ENCODE measurements around the gene PTPRD. TPM values are rescaled to one million over a fixed set of nuclear protein-coding genes. Genes with fewer than 3 reads are reported as not detected.

Gene PTPRD
- total and polyA plus RNA-seq, 2 of the 4 experiments (the other 2 are of a cell fraction), result 0.07 to 0.18 TPM

DNA sequence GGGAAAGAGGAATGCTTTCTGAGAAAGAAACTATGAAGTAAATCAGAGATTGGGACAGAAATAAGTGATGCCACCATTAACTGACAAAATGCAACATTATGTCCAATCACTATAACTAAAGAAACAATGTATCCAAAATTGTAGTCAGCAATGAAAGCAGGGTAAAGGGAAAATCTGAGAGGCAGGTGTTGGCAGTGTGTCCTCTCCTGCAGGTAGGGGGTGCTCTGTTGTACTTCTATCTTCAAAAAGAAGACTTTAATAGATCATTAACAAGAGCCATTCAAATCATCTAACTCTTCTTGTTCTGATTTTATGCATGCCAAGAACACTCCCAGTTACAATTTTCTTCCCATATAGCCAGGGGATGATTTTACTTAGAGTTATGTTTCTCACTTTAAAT is 1275.7 kb downstream of the PTPRD start:
- H3K56ac ChIP-seq (ENCODE audit: extremely low read depth, insufficient read depth, low read length), result no peak overlapping the region
- no TSS peak for BruUV-seq (replicated peaks)
- no peaks in the 10 kb centered on the region for H3K79me1 ChIP-seq (ENCODE audit: low read depth in 1 of 2, low read length in 2 of 2)
- H3K27me3 ChIP-seq (ENCODE audit: control insufficient read depth, insufficient read depth, low read length), result no peaks in the 10 kb centered on the region
- H3K23ac ChIP-seq (ENCODE audit: low read depth, low read length), result no peak overlapping the region
- H3K4me2 ChIP-seq (ENCODE audit: low read depth, low read length), result no peak overlapping the region
- H3K4me1 ChIP-seq (ENCODE audit: control insufficient read depth, insufficient read depth, low read length), result no peaks in the 10 kb centered on the region
- H3K4me3 ChIP-seq (ENCODE audit: insufficient read depth, low read depth, low read length), result no peak overlapping the region
- H3K4ac ChIP-seq (ENCODE audit: low read depth, low read length), result no peak overlapping the region
- ChIA-PET CTCF (no interaction called here), POLR2A (ENCODE audit: unreplicated experiment) (no interaction called here)
- no peak overlapping the region for H4K91ac ChIP-seq (ENCODE audit: insufficient read depth, low read depth, low read length)
- H3K9me1 ChIP-seq (ENCODE audit: insufficient read depth, low read length), result no peaks in the 10 kb centered on the region
- H3K36me3 ChIP-seq (ENCODE audit: control insufficient read depth, insufficient read depth, low read length), result no peaks in the 10 kb centered on the region
- ATAC-seq (ENCODE audit: low read depth) (no peak), DNase-seq (no peak)
- no peak overlapping the region for H4K8ac ChIP-seq (ENCODE audit: low read depth in 2 of 2, low read length in 2 of 2)
- no peak for TF ChIP-seq ELK1 (IDR thresholded peaks at IDR 0.05; ENCODE audit: borderline replicate concordance, low read depth, low read length)
- TF ChIP-seq, protein P1, sequence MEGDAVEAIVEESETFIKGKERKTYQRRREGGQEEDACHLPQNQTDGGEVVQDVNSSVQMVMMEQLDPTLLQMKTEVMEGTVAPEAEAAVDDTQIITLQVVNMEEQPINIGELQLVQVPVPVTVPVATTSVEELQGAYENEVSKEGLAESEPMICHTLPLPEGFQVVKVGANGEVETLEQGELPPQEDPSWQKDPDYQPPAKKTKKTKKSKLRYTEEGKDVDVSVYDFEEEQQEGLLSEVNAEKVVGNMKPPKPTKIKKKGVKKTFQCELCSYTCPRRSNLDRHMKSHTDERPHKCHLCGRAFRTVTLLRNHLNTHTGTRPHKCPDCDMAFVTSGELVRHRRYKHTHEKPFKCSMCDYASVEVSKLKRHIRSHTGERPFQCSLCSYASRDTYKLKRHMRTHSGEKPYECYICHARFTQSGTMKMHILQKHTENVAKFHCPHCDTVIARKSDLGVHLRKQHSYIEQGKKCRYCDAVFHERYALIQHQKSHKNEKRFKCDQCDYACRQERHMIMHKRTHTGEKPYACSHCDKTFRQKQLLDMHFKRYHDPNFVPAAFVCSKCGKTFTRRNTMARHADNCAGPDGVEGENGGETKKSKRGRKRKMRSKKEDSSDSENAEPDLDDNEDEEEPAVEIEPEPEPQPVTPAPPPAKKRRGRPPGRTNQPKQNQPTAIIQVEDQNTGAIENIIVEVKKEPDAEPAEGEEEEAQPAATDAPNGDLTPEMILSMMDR (conservative IDR thresholded peaks at IDR 0.05; ENCODE audit: low read depth, low read length), result no peak
- TF ChIP-seq RFX5 (IDR thresholded peaks at IDR 0.05; ENCODE audit: low read depth, low read length), result no peak
- no peak for TF ChIP-seq RCOR1 (IDR thresholded peaks at IDR 0.05; ENCODE audit: insufficient replicate concordance, low read length)
- TF ChIP-seq SMC3 (IDR thresholded peaks at IDR 0.05; ENCODE audit: low read depth, low read length), result no peak
- no peak for TF ChIP-seq MAFK (IDR thresholded peaks at IDR 0.05; ENCODE audit: low read depth, low read length)
- TF ChIP-seq POLR2A (IDR thresholded peaks at IDR 0.05; ENCODE audit: low read depth, low read length), result no peak
- no peak overlapping the region for H3K14ac ChIP-seq (replicated peaks; ENCODE audit: low read depth, low read length)
- no peak overlapping the region for H4K5ac ChIP-seq (ENCODE audit: low read depth, low read length)
- in situ Hi-C loops (cut with MboI; ENCODE audit: low sequenced_read_pairs) (no loop called here), intact Hi-C loops (cut with micrococcal nuclease) (no loop called here), dilution Hi-C loops (cut with HindIII; ENCODE audit: low sequenced_read_pairs, unreplicated experiment) (no loop called here)
- H2BK20ac ChIP-seq (ENCODE audit: low read depth, low read length), result no peak overlapping the region
- H3K9ac ChIP-seq (ENCODE audit: low read depth, low read length), result no peak overlapping the region
- no peak overlapping the region for H2BK15ac ChIP-seq (ENCODE audit: low read depth, low read length)
- H2AK5ac ChIP-seq (ENCODE audit: low read depth, low read length), result no peak overlapping the region
- no peak overlapping the region for H2BK120ac ChIP-seq (ENCODE audit: low read depth, low read length)
- H3K27ac ChIP-seq (ENCODE audit: insufficient read depth, low read length), result no peak overlapping the region
- H3K9me3 ChIP-seq (ENCODE audit: control insufficient read depth, insufficient read depth, low read length), result peaks cover 2% of the 10 kb centered on the region; the same call in 1 of the 2 replicates
- no peak overlapping the region for H2AFZ ChIP-seq (replicated peaks; ENCODE audit: low read length, poor library complexity)
- H2BK5ac ChIP-seq (ENCODE audit: low read depth, low read length, poor library complexity, severe bottlenecking), result no peak overlapping the region
- no peak overlapping the region for H3K18ac ChIP-seq (ENCODE audit: low read depth, low read length)
- no peaks in the 10 kb centered on the region for H4K20me1 ChIP-seq (ENCODE audit: insufficient read depth, low read length)
- H2AK9ac ChIP-seq (replicated peaks; ENCODE audit: low read depth, low read length, poor library complexity), result no peak overlapping the region
